K562 (cell line): ENCODE measurements around the gene CMPK1. TPM values are rescaled to one million over a fixed set of nuclear protein-coding genes. Genes with fewer than 3 reads are reported as not detected.

Experiments used
- ATAC-seq: fragments of 200-7000 bp; cut with Tn5 transposase; 3 replicates; pipeline ENCODE4 v1.9.1; 2020; ENCODE audit warnings: moderate library complexity
- BruUV-seq: library from RNA; stranded (reverse); fragments of 400-500 nt; replicated peaks from 2 replicates; lab custom pipeline; 2021; lab: Mats Ljungman, UMichigan
- CTCF ChIA-PET: fragments of 300-600 bp; formaldehyde crosslinking; extraction: SDS; loops from one replicate; lab custom pipeline; 2021; ENCODE audit warnings: low intra/inter-chr PET ratio; lab: Yijun Ruan, JAX
- POLR2A ChIA-PET: fragments of 300-600, 350-650 bp; sonication (Branson Sonifier 250); formaldehyde crosslinking; extraction: SDS; loops from one replicate; lab custom pipeline; 2021; ENCODE audit warnings: antibody characterized with exemption, inconsistent platforms; lab: Yijun Ruan, JAX
- DNase-seq, 4 experiments: peaks; one replicate each; pipeline versions ENCODE4 v3.0.0 to v3.0.0-alpha.2; 2011 to 2018; ENCODE audit warnings: low spot score in 3 of 4, mixed read lengths in 3 of 4; ENCODE audit errors: extremely low read depth in 1 of 4
- FAIRE-seq: peaks from 2 replicates; lab custom pipeline; 2011; peaks lifted over from hg19 to GRCh38; lab: Jason Lieb, UNC
- H2AFZ ChIP-seq: 2 replicates; pipeline ENCODE4 v1.6.0; 2011; ENCODE audit warnings: low read depth, low read length, control low read depth, inconsistent platforms
- H3K27ac ChIP-seq: fragments of 200-600 bp; 3 replicates; pipeline ENCODE4 v1.8.0; 2011; ENCODE audit warnings: low read depth, mild to moderate bottlenecking, control low read depth, inconsistent platforms, low read length, moderate library complexity, mixed read lengths; ENCODE audit errors: extremely low read depth
- H3K27me3 ChIP-seq, 2 experiments: fragments of 300-600 bp in 1 of 2; 2 replicates in 1 of 2; 3 replicates in 1 of 2; pipeline versions ENCODE4 v1.6.0 to v1.8.0; 2011; ENCODE audit warnings: inconsistent platforms in 2 of 2, low read length in 2 of 2, mild to moderate bottlenecking in 1 of 2, mixed read lengths in 1 of 2, moderate library complexity in 1 of 2; ENCODE audit not compliant: control insufficient read depth in 2 of 2, insufficient read depth in 2 of 2
- H3K36me3 ChIP-seq: fragments of 300-600 bp; 3 replicates; pipeline ENCODE4 v1.8.0; 2011; ENCODE audit warnings: mild to moderate bottlenecking, low read length, inconsistent platforms; ENCODE audit not compliant: control insufficient read depth, insufficient read depth
- H3K4me1 ChIP-seq, 2 experiments: fragments of 200-600 bp in 1 of 2; replicated peaks in 1 of 2; 2 replicates in 1 of 2; 3 replicates in 1 of 2; pipeline versions ENCODE4 v1.5.1 to v1.8.0; 2011; ENCODE audit warnings: inconsistent platforms in 2 of 2, low read length in 2 of 2, mild to moderate bottlenecking in 1 of 2, mixed read lengths in 1 of 2, moderate library complexity in 1 of 2; ENCODE audit not compliant: control insufficient read depth in 2 of 2, insufficient read depth in 2 of 2
- H3K4me2 ChIP-seq: 2 replicates; pipeline ENCODE4 v1.6.1; 2011; ENCODE audit warnings: low read length, control low read depth, inconsistent platforms, mixed read lengths; ENCODE audit not compliant: insufficient read depth
- H3K4me3 ChIP-seq: fragments of 200-600 bp; sonication (generic), shearing (Covaris generic); 2 replicates; pipeline ENCODE4 v1.5.1; 2016; ENCODE audit warnings: control low read depth, inconsistent platforms
- H3K79me2 ChIP-seq: fragments of 200-600 bp; 3 replicates; pipeline ENCODE4 v1.8.0; 2011; ENCODE audit warnings: low read length, inconsistent platforms; ENCODE audit not compliant: control insufficient read depth, insufficient read depth
- H3K9ac ChIP-seq, 2 experiments: 2 replicates each; pipeline versions ENCODE4 v1.6.0 to v1.6.1; 2011; ENCODE audit warnings: low read depth in 2 of 2, low read length in 2 of 2, control low read depth in 1 of 2, inconsistent platforms in 1 of 2, mild to moderate bottlenecking in 1 of 2, mixed read lengths in 1 of 2; ENCODE audit not compliant: insufficient read depth in 1 of 2
- H3K9me1 ChIP-seq: one replicate; pipeline ENCODE4 v1.6.0; 2011; ENCODE audit warnings: inconsistent platforms, mild to moderate bottlenecking, low read length, moderate library complexity; ENCODE audit not compliant: control insufficient read depth, insufficient read depth
- H3K9me3 ChIP-seq: replicated peaks from 2 replicates; pipeline ENCODE4 v1.5.1; 2011; ENCODE audit warnings: low read depth, low read length, inconsistent platforms; ENCODE audit not compliant: control insufficient read depth, insufficient read depth
- H4K20me1 ChIP-seq: replicated peaks from 2 replicates; pipeline ENCODE4 v1.6.1; 2011; ENCODE audit warnings: low read length, inconsistent platforms, mixed read lengths; ENCODE audit not compliant: control insufficient read depth, insufficient read depth
- SREBF2 ChIP-seq: sonication (generic); formaldehyde crosslinking; IDR thresholded peaks from 2 replicates; pipeline ENCODE4 v1.4.0; 2020; ENCODE audit warnings: mild to moderate bottlenecking, missing genetic modification reagents
- WGBS: fragments of 100-300 bp; shearing (Covaris generic); methylation state at CpG from one replicate; pipeline ENCODE4 v1.1.6; 2016; ENCODE audit warnings: low coverage, mixed read lengths; ENCODE audit not compliant: insufficient coverage; ENCODE audit errors: missing lambda C conversion rate; 5-methylcytosine and 5-hydroxymethylcytosine counted together
- in situ Hi-C: fragments of 300-500 bp; cut with MboI; formaldehyde crosslinking; loops from 4 replicates; pipeline ENCODE4 v1.15.0; 2018; ENCODE audit warnings: inconsistent platforms, mixed read lengths
- intact Hi-C: fragments of 100-400 bp; cut with micrococcal nuclease; formaldehyde crosslinking; loops from 2 replicates; pipeline ENCODE4 v1.14.2; 2022
- polyA plus RNA-seq, 8 experiments: library from polyadenylated mRNA; depleted of rRNA in 4 of 8; stranded (reverse) in 5 of 8; unstranded in 3 of 8; fragments of >200 nt; fragmentation: Nextera tagmentation in 2 of 8; fragmentation: Illumina TruSeq in 1 of 8; extraction: Ambion mirVana in 2 of 8; extraction: Trizol in 1 of 8; gene quantifications; 2 replicates each; pipeline versions ENCODE4 v1.2.1 to v1.2.3, GENCODE V29; 2011 to 2014; ENCODE audit warnings: inconsistent platforms in 1 of 8, missing spikeins in 1 of 8
- total RNA-seq, 7 experiments: library from RNA; depleted of rRNA in 6 of 7; stranded (reverse); fragments of >200 nt in 6 of 7; fragmentation: Illumina TruSeq in 2 of 7; extraction: Trizol in 2 of 7; gene quantifications; 2 replicates each; pipeline versions ENCODE4 v1.2.1 to v1.2.3, GENCODE V29; 2011 to 2021; ENCODE audit warnings: low replicate concordance in 1 of 7
- TF ChIP-seq, protein P1 (sequence below): fragments of 250-450 bp; sonication (Bioruptor Pico); IDR thresholded peaks from 2 replicates; pipeline ENCODE4 v1.8.0; 2022; ENCODE audit warnings: moderate library complexity, mild to moderate bottlenecking, inconsistent platforms
- TF ChIP-seq, protein P2 (sequence below): fragments of 250-450 bp; sonication (Bioruptor Pico); IDR thresholded peaks from 2 replicates; pipeline ENCODE4 v1.8.0; 2022; ENCODE audit warnings: inconsistent platforms

The CMPK1 gene
- total and polyA plus RNA-seq, 9 of the 15 experiments (the other 6 are each of a cell fraction or from before 2014, with no cell fraction given): 54.5 to 197 (median 116) TPM

DNA sequence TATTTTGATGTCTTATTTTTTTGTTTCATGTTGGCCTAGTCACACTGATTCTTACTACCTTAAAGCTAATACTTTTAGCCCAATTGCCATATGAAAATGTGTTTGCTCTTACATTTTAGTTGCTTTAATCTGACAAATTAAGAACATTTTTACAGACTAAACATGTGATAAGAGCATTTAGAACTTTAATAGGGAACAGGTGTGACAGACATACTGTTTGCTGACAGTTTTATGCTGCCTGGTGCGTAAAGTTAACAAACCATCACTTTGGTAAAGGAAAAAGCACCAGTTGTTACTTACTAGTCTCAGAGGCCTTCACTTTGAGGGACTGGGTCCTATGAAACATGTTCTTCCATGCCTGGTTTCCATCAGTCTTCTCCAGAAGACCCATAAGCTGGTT lies 14.7 kb downstream of the CMPK1 start:
- ATAC-seq: no peak
- ChIA-PET POLR2A (interaction anchor here (1.0 to 2.8 kb wide), 8 partner anchors 9 to 34 kb away, joined by 3 to 17 read pairs (median 4); partner anchors contain the start of genes CMPK1 and STIL), CTCF (no interaction called here)
- H4K20me1 ChIP-seq: no peaks in the 10 kb centered on the region
- no TSS peak for BruUV-seq
- no peaks in the 10 kb centered on the region for H3K9me3 ChIP-seq
- intact Hi-C loops (no loop called here), in situ Hi-C loops (no loop called here)
- no peak overlapping the region for H2AFZ ChIP-seq
- no peak overlapping the region for H3K9ac ChIP-seq
- no peak overlapping the region for H3K4me2 ChIP-seq
- TF ChIP-seq, protein P1, sequence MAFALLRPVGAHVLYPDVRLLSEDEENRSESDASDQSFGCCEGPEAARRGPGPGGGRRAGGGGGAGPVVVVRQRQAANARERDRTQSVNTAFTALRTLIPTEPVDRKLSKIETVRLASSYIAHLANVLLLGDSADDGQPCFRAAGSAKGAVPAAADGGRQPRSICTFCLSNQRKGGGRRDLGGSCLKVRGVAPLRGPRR (CRISPR knock-in tag): no peak
- TF ChIP-seq, protein P2, sequence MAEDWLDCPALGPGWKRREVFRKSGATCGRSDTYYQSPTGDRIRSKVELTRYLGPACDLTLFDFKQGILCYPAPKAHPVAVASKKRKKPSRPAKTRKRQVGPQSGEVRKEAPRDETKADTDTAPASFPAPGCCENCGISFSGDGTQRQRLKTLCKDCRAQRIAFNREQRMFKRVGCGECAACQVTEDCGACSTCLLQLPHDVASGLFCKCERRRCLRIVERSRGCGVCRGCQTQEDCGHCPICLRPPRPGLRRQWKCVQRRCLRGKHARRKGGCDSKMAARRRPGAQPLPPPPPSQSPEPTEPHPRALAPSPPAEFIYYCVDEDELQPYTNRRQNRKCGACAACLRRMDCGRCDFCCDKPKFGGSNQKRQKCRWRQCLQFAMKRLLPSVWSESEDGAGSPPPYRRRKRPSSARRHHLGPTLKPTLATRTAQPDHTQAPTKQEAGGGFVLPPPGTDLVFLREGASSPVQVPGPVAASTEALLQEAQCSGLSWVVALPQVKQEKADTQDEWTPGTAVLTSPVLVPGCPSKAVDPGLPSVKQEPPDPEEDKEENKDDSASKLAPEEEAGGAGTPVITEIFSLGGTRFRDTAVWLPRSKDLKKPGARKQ (CRISPR knock-in tag): no peak
- TF ChIP-seq SREBF2 (CRISPR knock-in tag): no peak
- peaks cover 7 to 8% of the 10 kb centered on the region in 2 experiments; a peak in 3 of 5 replicates for H3K4me1 ChIP-seq
- DNase-seq: no peak
- 85% methylated on average over 1 of the region's 1 CpG for WGBS
- no peaks in the 10 kb centered on the region for H3K27me3 ChIP-seq
- no peak overlapping the region for H3K4me3 ChIP-seq
- no peak overlapping the region for H3K27ac ChIP-seq
- peaks cover 88% of the 10 kb centered on the region for H3K79me2 ChIP-seq
- H3K9me1 ChIP-seq: no peaks in the 10 kb centered on the region
- no peak for FAIRE-seq
- H3K36me3 ChIP-seq: peaks cover 50% of the 10 kb centered on the region
